ENCODE data around the gene PLIN1. TPM values are rescaled to one million over a fixed set of nuclear protein-coding genes. Genes with fewer than 3 reads are reported as not detected.

The PLIN1 gene
- total RNA-seq, 1 experiment from 2014 or later = 0.32 TPM

GRCh38 chr15:89724621-89725020, 45.5 kb upstream of the PLIN1 start:
- Histone ChIP-seq H3K4me1 (ENCODE audit: control insufficient read depth in 1 of 2, insufficient read depth in 2 of 2, low read length in 2 of 2) (no peaks in the 10 kb centered on the region), H3K4me3 (replicated peaks in 1 of 2; ENCODE audit: low read depth in 1 of 2, low read length in 2 of 2) (no peak overlapping the region), H4K20me1 (ENCODE audit: insufficient read depth) (no peaks in the 10 kb centered on the region), H3K9ac (ENCODE audit: low read length) (no peak overlapping the region), H3K79me2 (ENCODE audit: insufficient read depth, low read length) (no peaks in the 10 kb centered on the region), H2AFZ (ENCODE audit: low read depth, low read length, poor library complexity, severe bottlenecking) (no peak overlapping the region), H3K9me2 (ENCODE audit: insufficient read depth) (no peaks in the 10 kb centered on the region), H3K4me2 (ENCODE audit: low read length) (no peak overlapping the region), H3K9me3 (ENCODE audit: control insufficient read depth in 1 of 2, insufficient read depth in 1 of 2, low read depth in 1 of 2, low read length in 2 of 2) (peaks cover 0 to 4% of the 10 kb centered on the region in 2 experiments; a peak in 1 of 4 replicates), H3K27me3 (ENCODE audit: insufficient read depth, low read length) (no peaks in the 10 kb centered on the region), H3K27ac (ENCODE audit: low read depth, low read length) (no peak overlapping the region), H3K36me3 (ENCODE audit: control insufficient read depth in 1 of 2, insufficient read depth in 2 of 2, low read length in 2 of 2) (no peaks in the 10 kb centered on the region)
- ATAC-seq = no peak
- ChIA-PET CTCF (no interaction called here), RAD21 (ENCODE audit: low non-redundant PET in 1 of 2, low total read pairs in 2 of 2, uncharacterized antibody in 2 of 2, unreplicated experiment in 2 of 2) (no interaction called here), POLR2A (no interaction called here)
- TF ChIP-seq SRF (IDR thresholded peaks at IDR 0.05; ENCODE audit: low read depth) = no peak
- no peak for TF ChIP-seq ZFX (IDR thresholded peaks at IDR 0.05)
- no peak for TF ChIP-seq EGR1 (IDR thresholded peaks at IDR 0.05; ENCODE audit: low read depth)
- TF ChIP-seq ELF1 (IDR thresholded peaks at IDR 0.05; ENCODE audit: borderline replicate concordance, low read depth) = no peak
- no peak for TF ChIP-seq YY1 (IDR thresholded peaks at IDR 0.05; ENCODE audit: extremely low read depth, insufficient replicate concordance, low read depth, low read length)
- no peak for TF ChIP-seq SIN3A (IDR thresholded peaks at IDR 0.05; ENCODE audit: low read depth)
- no peak for TF ChIP-seq RAD21 (IDR thresholded peaks at IDR 0.05; ENCODE audit: low read depth)
- TF ChIP-seq JUND (IDR thresholded peaks at IDR 0.05) = no peak
- TF ChIP-seq FOSL1 (IDR thresholded peaks at IDR 0.05; ENCODE audit: low read depth) = no peak
- no peak for TF ChIP-seq CBX3 (IDR thresholded peaks at IDR 0.05; ENCODE audit: low read depth)
- no peak for TF ChIP-seq EZH2phosphoT487 (IDR thresholded peaks at IDR 0.05; ENCODE audit: borderline replicate concordance)
- no peak for TF ChIP-seq CTCF (IDR thresholded peaks at IDR 0.05 in 2 of 3, conservative IDR thresholded peaks at IDR 0.05 in 1 of 3; ENCODE audit: borderline replicate concordance in 1 of 3, insufficient read depth in 1 of 3, low read depth in 2 of 3, low read length in 2 of 3)
- TF ChIP-seq POLR2AphosphoS5 (IDR thresholded peaks at IDR 0.05; ENCODE audit: low read depth, low read length) = no peak
- no peak for TF ChIP-seq SP1 (IDR thresholded peaks at IDR 0.05; ENCODE audit: low read depth)
- TF ChIP-seq ZBTB33 (IDR thresholded peaks at IDR 0.05; ENCODE audit: extremely low read depth, insufficient replicate concordance, low read length) = no peak
- TF ChIP-seq REST (IDR thresholded peaks at IDR 0.05; ENCODE audit: low read depth) = no peak
- no peak for TF ChIP-seq EZH2 (IDR thresholded peaks at IDR 0.05)
- TF ChIP-seq TCF7L2 (IDR thresholded peaks at IDR 0.05; ENCODE audit: borderline replicate concordance, extremely low read depth, insufficient read depth, insufficient read length) = no peak
- intact Hi-C loops (cut with micrococcal nuclease) = no loop called here
- no peak for DNase-seq (ENCODE audit: low read depth, low spot score)
- BruUV-seq (replicated peaks) = no TSS peak
